H1 (cell line): ENCODE measurements around the gene BNIP2. TPM values are rescaled to one million over a fixed set of nuclear protein-coding genes. Genes with fewer than 3 reads are reported as not detected.

Experiments used
- CHD7 ChIP-seq: fragments of 300-600 bp; sonication (generic); IDR thresholded peaks from 2 replicates; pipeline ENCODE4 v1.7.1; 2012; ENCODE audit warnings: low read length, moderate library complexity, mild to moderate bottlenecking, inconsistent platforms; ENCODE audit not compliant: insufficient replicate concordance
- POU5F1 ChIP-seq: IDR thresholded peaks from 2 replicates; pipeline ENCODE4 v1.6.1; 2011; ENCODE audit warnings: low read depth, mild to moderate bottlenecking, low read length, moderate library complexity
- polyA plus RNA-seq, 7 experiments: library from polyadenylated mRNA; depleted of rRNA in 3 of 7; stranded (reverse) in 5 of 7; unstranded in 2 of 7; fragments of >200 nt in 5 of 7; fragments of 200-250 nt in 2 of 7; gene quantifications; 1 replicate in 5 of 7; 2 replicates in 1 of 7; 4 replicates in 1 of 7; pipeline versions ENCODE4 v1.2.1 to v1.2.3, GENCODE V29; 2011 to 2013; ENCODE audit warnings: missing spikeins in 2 of 7, mixed read lengths in 2 of 7
- total RNA-seq: library from RNA; stranded (reverse); fragmentation: NEBNext Ultra II Directional; extraction: Animal tissue kit (Norgen Biotek cat#: 25700); gene quantifications from 2 replicates; pipeline ENCODE4 v1.2.1, GENCODE V29; 2021

BNIP2 gene
- total and polyA plus RNA-seq, 2 of the 8 experiments (the other 6 are each of a cell fraction or from before 2014, with no cell fraction given), result 11.8 to 40.6 TPM

- TF ChIP-seq CHD7 (no peak), POU5F1 (no peak)
Measured at GRCh38 chr15:59636184-59636583, 52.9 kb downstream of the BNIP2 start (continued).
